Suprapubic skin (tissue), 4 donors: ENCODE measurements around the gene KY. TPM values are rescaled to one million over a fixed set of nuclear protein-coding genes. Genes with fewer than 3 reads are reported as not detected.

Source experiments
- DNase-seq, 2 donors: peaks; one replicate each; pipeline ENCODE4 v3.0.0-alpha.2; 2019; ENCODE audit warnings: low spot score in 2 of 2
- H3K27ac ChIP-seq: fragments of 200-600 bp; sonication (generic); one replicate; pipeline ENCODE4 v1.5.1; 2019
- H3K27me3 ChIP-seq: fragments of 200-600 bp; sonication (generic); one replicate; pipeline ENCODE4 v1.5.1; 2019
- H3K36me3 ChIP-seq: fragments of 200-600 bp; sonication (generic); one replicate; pipeline ENCODE4 v1.5.1; 2019
- H3K4me1 ChIP-seq: fragments of 200-600 bp; sonication (generic); one replicate; pipeline ENCODE4 v1.5.1; 2019
- H3K4me3 ChIP-seq: fragments of 200-600 bp; sonication (generic); one replicate; pipeline ENCODE4 v1.5.1; 2019; ENCODE audit warnings: mild to moderate bottlenecking
- H3K9me3 ChIP-seq: fragments of 200-600 bp; sonication (generic); one replicate; pipeline ENCODE4 v1.5.1; 2019
- EP300 ChIP-seq: sonication (generic); formaldehyde crosslinking; IDR thresholded peaks from one replicate; pipeline ENCODE4 v1.6.1; 2017; ENCODE audit warnings: antibody characterized with exemption
- POLR2A ChIP-seq, 2 donors: fragments of 450-650 bp; IDR thresholded peaks; one replicate each; pipeline ENCODE4 v1.6.1; 2017; ENCODE audit warnings: antibody characterized with exemption in 2 of 2, mild to moderate bottlenecking in 2 of 2, moderate library complexity in 2 of 2
- POLR2AphosphoS5 ChIP-seq, 3 donors: sonication (generic); formaldehyde crosslinking; IDR thresholded peaks; one replicate each; pipeline ENCODE4 v1.6.1; 2017; ENCODE audit warnings: antibody characterized with exemption in 3 of 3
- WGBS: methylation state at CpG from one replicate; pipeline ENCODE4 v1.1.5; 2018; 5-methylcytosine and 5-hydroxymethylcytosine counted together
- total RNA-seq, 4 donors: library from RNA; depleted of rRNA; stranded (reverse); fragments of >200 nt; gene quantifications; one replicate each; pipeline ENCODE4 v1.1.0, GENCODE V29; 2016
- TF ChIP-seq, protein P1 (sequence below), 2 donors: fragments of 200-600 bp in 1 of 2; fragments of 450-650 bp in 1 of 2; sonication (generic) in 1 of 2; IDR thresholded peaks; one replicate each; pipeline ENCODE4 v1.5.1; 2016 to 2019; ENCODE audit warnings: antibody characterized with exemption in 2 of 2, mild to moderate bottlenecking in 1 of 2, moderate library complexity in 1 of 2

Gene KY
- total RNA-seq, 4 donors from 2014 or later: 41.9 to 99.8 (median 53.9) TPM

GRCh38 chr3:134690226-134690625, 39.4 kb upstream of the KY start:
- no peaks in the 10 kb centered on the region for H3K36me3 ChIP-seq
- no peak overlapping the region for H3K27ac ChIP-seq
- no peak for DNase-seq
- 55% methylated on average over 1 of the region's 1 CpG for WGBS
- TF ChIP-seq POLR2AphosphoS5 (IDR thresholded peaks at IDR 0.05) (no peak), EP300 (no peak), POLR2A (IDR thresholded peaks at IDR 0.05) (no peak)
- TF ChIP-seq, protein P1, sequence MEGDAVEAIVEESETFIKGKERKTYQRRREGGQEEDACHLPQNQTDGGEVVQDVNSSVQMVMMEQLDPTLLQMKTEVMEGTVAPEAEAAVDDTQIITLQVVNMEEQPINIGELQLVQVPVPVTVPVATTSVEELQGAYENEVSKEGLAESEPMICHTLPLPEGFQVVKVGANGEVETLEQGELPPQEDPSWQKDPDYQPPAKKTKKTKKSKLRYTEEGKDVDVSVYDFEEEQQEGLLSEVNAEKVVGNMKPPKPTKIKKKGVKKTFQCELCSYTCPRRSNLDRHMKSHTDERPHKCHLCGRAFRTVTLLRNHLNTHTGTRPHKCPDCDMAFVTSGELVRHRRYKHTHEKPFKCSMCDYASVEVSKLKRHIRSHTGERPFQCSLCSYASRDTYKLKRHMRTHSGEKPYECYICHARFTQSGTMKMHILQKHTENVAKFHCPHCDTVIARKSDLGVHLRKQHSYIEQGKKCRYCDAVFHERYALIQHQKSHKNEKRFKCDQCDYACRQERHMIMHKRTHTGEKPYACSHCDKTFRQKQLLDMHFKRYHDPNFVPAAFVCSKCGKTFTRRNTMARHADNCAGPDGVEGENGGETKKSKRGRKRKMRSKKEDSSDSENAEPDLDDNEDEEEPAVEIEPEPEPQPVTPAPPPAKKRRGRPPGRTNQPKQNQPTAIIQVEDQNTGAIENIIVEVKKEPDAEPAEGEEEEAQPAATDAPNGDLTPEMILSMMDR (IDR thresholded peaks at IDR 0.05): no peak
- no peaks in the 10 kb centered on the region for H3K9me3 ChIP-seq
- no peaks in the 10 kb centered on the region for H3K27me3 ChIP-seq
- H3K4me1 ChIP-seq: peaks cover 16% of the 10 kb centered on the region
- no peak overlapping the region for H3K4me3 ChIP-seq

GRCh38 chr3:134687642-134688041, 36.8 kb upstream of the KY start:
- 71% methylated on average over 2 of the region's 2 CpGs for WGBS
- Histone ChIP-seq H3K4me3 (no peak overlapping the region), H3K36me3 (no peaks in the 10 kb centered on the region), H3K27me3 (no peaks in the 10 kb centered on the region), H3K9me3 (no peaks in the 10 kb centered on the region), H3K27ac (no peak overlapping the region), H3K4me1 (no peaks in the 10 kb centered on the region)
- TF ChIP-seq POLR2AphosphoS5 (IDR thresholded peaks at IDR 0.05): no peak
- TF ChIP-seq, protein P1 (IDR thresholded peaks at IDR 0.05): no peak
- TF ChIP-seq EP300: no peak
- no peak for TF ChIP-seq POLR2A (IDR thresholded peaks at IDR 0.05)
- DNase-seq: no peak

- WGBS: 81% methylated on average over 6 of the region's 7 CpGs
Observed at GRCh38 chr3:134685929-134686802, 35.3 kb upstream of the KY start.

GRCh38 chr3:134682196-134682880, 31.5 kb upstream of the KY start:
- Histone ChIP-seq H3K36me3 (no peaks in the 10 kb centered on the region), H3K27me3 (no peaks in the 10 kb centered on the region), H3K4me3 (no peak overlapping the region), H3K9me3 (no peaks in the 10 kb centered on the region), H3K27ac (no peak overlapping the region), H3K4me1 (no peaks in the 10 kb centered on the region)
- TF ChIP-seq POLR2AphosphoS5 (IDR thresholded peaks at IDR 0.05): no peak
- TF ChIP-seq, protein P1 (IDR thresholded peaks at IDR 0.05): no peak
- no peak for TF ChIP-seq POLR2A (IDR thresholded peaks at IDR 0.05)
- TF ChIP-seq EP300: no peak
- WGBS: 75% methylated on average over 7 of the region's 7 CpGs
- DNase-seq: no peak

More at GRCh38 chr3:134685929-134686802, 35.3 kb upstream of the KY start:
- TF ChIP-seq, protein P1 (IDR thresholded peaks at IDR 0.05): no peak
- TF ChIP-seq POLR2A (IDR thresholded peaks at IDR 0.05) (no peak), EP300 (no peak), POLR2AphosphoS5 (IDR thresholded peaks at IDR 0.05) (no peak)
- H3K27me3 ChIP-seq: no peaks in the 10 kb centered on the region
- H3K4me1 ChIP-seq: no peaks in the 10 kb centered on the region
- DNase-seq: no peak
- no peaks in the 10 kb centered on the region for H3K36me3 ChIP-seq
- no peaks in the 10 kb centered on the region for H3K9me3 ChIP-seq
- H3K27ac ChIP-seq: no peak overlapping the region
- H3K4me3 ChIP-seq: no peak overlapping the region

DNA sequence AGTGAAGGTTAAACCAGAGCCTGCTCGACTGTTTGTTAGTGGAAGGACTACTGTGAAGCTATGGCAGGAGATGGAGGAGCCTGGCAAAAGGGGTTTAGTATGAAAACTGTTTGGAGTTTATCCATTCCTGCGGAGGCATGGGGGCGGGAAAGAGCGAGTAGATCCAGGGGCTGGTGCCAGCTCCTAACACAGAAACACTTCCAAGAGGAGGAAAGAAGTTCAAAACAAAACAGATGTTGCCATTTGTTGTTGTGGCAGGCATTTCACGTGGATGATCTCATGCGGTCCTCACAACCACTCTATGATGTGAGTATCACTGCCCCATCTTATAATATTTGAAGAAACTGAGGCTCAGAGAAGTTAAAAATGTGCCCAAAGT, 30.7 kb upstream of the KY start:
- Histone ChIP-seq H3K27ac (no peak overlapping the region), H3K4me1 (no peaks in the 10 kb centered on the region), H3K4me3 (no peak overlapping the region), H3K27me3 (no peaks in the 10 kb centered on the region), H3K36me3 (no peaks in the 10 kb centered on the region), H3K9me3 (no peaks in the 10 kb centered on the region)
- 49% methylated on average over 6 of the region's 6 CpGs for WGBS
- no peak for TF ChIP-seq EP300
- TF ChIP-seq, protein P1 (IDR thresholded peaks at IDR 0.05): no peak
- TF ChIP-seq POLR2A (IDR thresholded peaks at IDR 0.05): no peak
- no peak for TF ChIP-seq POLR2AphosphoS5 (IDR thresholded peaks at IDR 0.05)
- DNase-seq: no peak
